Measurements from ENCODE around the gene OR14J1.
"Not testable (repeated sequence)": the region's sequence is repeated elsewhere in the genome, so short reads cannot be mapped to it uniquely, and the experiment has no call there.

- TF ChIP-seq, protein P1, sequence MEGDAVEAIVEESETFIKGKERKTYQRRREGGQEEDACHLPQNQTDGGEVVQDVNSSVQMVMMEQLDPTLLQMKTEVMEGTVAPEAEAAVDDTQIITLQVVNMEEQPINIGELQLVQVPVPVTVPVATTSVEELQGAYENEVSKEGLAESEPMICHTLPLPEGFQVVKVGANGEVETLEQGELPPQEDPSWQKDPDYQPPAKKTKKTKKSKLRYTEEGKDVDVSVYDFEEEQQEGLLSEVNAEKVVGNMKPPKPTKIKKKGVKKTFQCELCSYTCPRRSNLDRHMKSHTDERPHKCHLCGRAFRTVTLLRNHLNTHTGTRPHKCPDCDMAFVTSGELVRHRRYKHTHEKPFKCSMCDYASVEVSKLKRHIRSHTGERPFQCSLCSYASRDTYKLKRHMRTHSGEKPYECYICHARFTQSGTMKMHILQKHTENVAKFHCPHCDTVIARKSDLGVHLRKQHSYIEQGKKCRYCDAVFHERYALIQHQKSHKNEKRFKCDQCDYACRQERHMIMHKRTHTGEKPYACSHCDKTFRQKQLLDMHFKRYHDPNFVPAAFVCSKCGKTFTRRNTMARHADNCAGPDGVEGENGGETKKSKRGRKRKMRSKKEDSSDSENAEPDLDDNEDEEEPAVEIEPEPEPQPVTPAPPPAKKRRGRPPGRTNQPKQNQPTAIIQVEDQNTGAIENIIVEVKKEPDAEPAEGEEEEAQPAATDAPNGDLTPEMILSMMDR (conservative IDR thresholded peaks at IDR 0.05): not testable (repeated sequence)
- TF ChIP-seq EZH2 (IDR thresholded peaks at IDR 0.05; ENCODE audit: low read depth): not testable (repeated sequence)
These were observed 47.8 kb downstream of the OR14J1 start for GRCh38 chr6:29349348-29349747.

Measured in PC-9 (cell line).